Activated CD4-positive, alpha-beta T cell treated with anti-CD3 and anti-CD28 coated beads, Interleukin-2, amount 50 U/mL, for 16 hours (primary cell): ENCODE results near the gene C10orf62.
"Not testable (repeated sequence)": the region's sequence is repeated elsewhere in the genome, so short reads cannot be mapped to it uniquely, and the experiment has no call there.

Experiments used
- DNase-seq: peaks from one replicate; pipeline ENCODE4 v3.0.0-alpha.2; 2020

The C10orf62 gene

GRCh38 chr10:97632949-97633884 lies 43.7 kb downstream of the C10orf62 start, which contains the start of gene MORN4:
TSS of gene MORN4 (minus strand) at chr10:97633500. CDS start at chr10:97619653, 13,847 bp downstream.
- peak; percentile 95 for DNase-seq

GRCh38 chr10:97633921-97634320 lies 44.4 kb downstream of the C10orf62 start:
- DNase-seq, result peak; percentile 45

- no peak for DNase-seq
Observed at GRCh38 chr10:97635577-97635976, 46.1 kb downstream of the C10orf62 start.

GRCh38 chr10:97639090-97639489 lies 49.6 kb downstream of the C10orf62 start:
- DNase-seq, result not testable (repeated sequence)

GRCh38 chr10:97640174-97640867 lies 50.8 kb downstream of the C10orf62 start, which contains the start of gene PI4K2A:
TSS of gene PI4K2A (plus strand) at chr10:97640671. CDS start at chr10:97640743, 72 bp downstream.
- peak; percentile 100 for DNase-seq
